CD4-positive, alpha-beta T cell (primary cell): Measurements from ENCODE around the gene GMPPB. TPM values are rescaled to one million over a fixed set of nuclear protein-coding genes. Genes with fewer than 3 reads are reported as not detected.

Source experiments
- ATAC-seq: fragments of 200-7000 bp; cut with Tn5 transposase; one replicate; pipeline ENCODE4 v1.10.0; 2022; ENCODE audit warnings: mild to moderate bottlenecking; ENCODE audit not compliant: poor library complexity
- CTCF ChIA-PET: fragments of 350-600 bp; sonication (Branson Sonifier 250); formaldehyde crosslinking; loops from one replicate; lab custom pipeline; 2021; ENCODE audit warnings: antibody characterized with exemption, inconsistent platforms; lab: Charles Lee
- POLR2A ChIA-PET: fragments of 350-600 bp; sonication (Branson Sonifier 250); formaldehyde crosslinking; loops from one replicate; lab custom pipeline; 2021; ENCODE audit warnings: antibody characterized with exemption, inconsistent platforms; lab: Charles Lee
- DNase-seq, 14 experiments: peaks; one replicate each; pipeline ENCODE4 v3.0.0-alpha.2; 2013 to 2020; ENCODE audit warnings: mixed read lengths in 2 of 14
- H3K27ac ChIP-seq, 2 donors: one replicate each; pipeline versions ENCODE4 v1.5.1 to v1.7.0; 2013; ENCODE audit warnings: low read length in 2 of 2, low read depth in 1 of 2, mild to moderate bottlenecking in 1 of 2
- H3K27me3 ChIP-seq, 2 experiments: 1 replicate in 1 of 2; 2 replicates in 1 of 2; pipeline versions ENCODE4 v1.6.1 to v1.7.0; 2013; ENCODE audit warnings: low read length in 2 of 2, control low read depth in 1 of 2, mild to moderate bottlenecking in 1 of 2, moderate library complexity in 1 of 2; ENCODE audit not compliant: insufficient read depth in 2 of 2, control insufficient read depth in 1 of 2
- H3K36me3 ChIP-seq: one replicate; pipeline ENCODE4 v1.6.1; 2013; ENCODE audit warnings: low read length, control low read depth; ENCODE audit not compliant: insufficient read depth
- H3K4me1 ChIP-seq: one replicate; pipeline ENCODE4 v1.6.1; 2013; ENCODE audit warnings: low read length, control low read depth; ENCODE audit not compliant: insufficient read depth
- H3K4me3 ChIP-seq: one replicate; pipeline ENCODE4 v1.5.1; 2013; ENCODE audit warnings: mild to moderate bottlenecking, low read length, moderate library complexity
- H3K9me3 ChIP-seq, 2 experiments: 1 replicate in 1 of 2; 2 replicates in 1 of 2; pipeline versions ENCODE4 v1.6.1 to v1.7.0; 2013; ENCODE audit warnings: low read length in 2 of 2, mild to moderate bottlenecking in 2 of 2, control low read depth in 1 of 2, moderate library complexity in 1 of 2; ENCODE audit not compliant: control insufficient read depth in 1 of 2, insufficient read depth in 1 of 2
- H3K27ac Mint-ChIP-seq: one replicate; pipeline ENCODE4 v1.8.0; 2020; ENCODE audit warnings: mixed read lengths
- H3K27me3 Mint-ChIP-seq: one replicate; pipeline ENCODE4 v1.8.0; 2021; ENCODE audit warnings: mixed read lengths
- H3K36me3 Mint-ChIP-seq: one replicate; pipeline ENCODE4 v1.8.0; 2021; ENCODE audit warnings: low read depth, mixed read lengths
- H3K4me1 Mint-ChIP-seq: one replicate; pipeline ENCODE4 v1.8.0; 2021; ENCODE audit warnings: low read depth, mixed read lengths
- H3K4me3 Mint-ChIP-seq: one replicate; pipeline ENCODE4 v1.8.0; 2020; ENCODE audit warnings: mild to moderate bottlenecking, mixed read lengths
- H3K9me3 Mint-ChIP-seq: one replicate; pipeline ENCODE4 v1.8.0; 2020; ENCODE audit warnings: mixed read lengths
- intact Hi-C, 2 experiments: fragments of 100-400 bp; cut with DNase I in 1 of 2; cut with micrococcal nuclease in 1 of 2; formaldehyde crosslinking; loops; one replicate each; pipeline versions ENCODE4 v1.15.1 to v1.9.0; 2023 to 2025; cut with DNase I, micrococcal nuclease
- total RNA-seq, 174 experiments: library from RNA in 2 of 174; stranded (reverse) in 2 of 174; gene quantifications; one replicate each; pipeline ENCODE4 v1.2.3 and lab custom pipeline; 2021 to 2026
- TF ChIP-seq, protein P1 (sequence below): fragments of 200-600 bp; IDR thresholded peaks from one replicate; pipeline ENCODE4 v1.8.0; 2022; ENCODE audit warnings: antibody characterized with exemption, mild to moderate bottlenecking

The GMPPB gene
- total RNA-seq, 2 experiments from 2014 or later: 39.0 to 41.4 TPM

DNA sequence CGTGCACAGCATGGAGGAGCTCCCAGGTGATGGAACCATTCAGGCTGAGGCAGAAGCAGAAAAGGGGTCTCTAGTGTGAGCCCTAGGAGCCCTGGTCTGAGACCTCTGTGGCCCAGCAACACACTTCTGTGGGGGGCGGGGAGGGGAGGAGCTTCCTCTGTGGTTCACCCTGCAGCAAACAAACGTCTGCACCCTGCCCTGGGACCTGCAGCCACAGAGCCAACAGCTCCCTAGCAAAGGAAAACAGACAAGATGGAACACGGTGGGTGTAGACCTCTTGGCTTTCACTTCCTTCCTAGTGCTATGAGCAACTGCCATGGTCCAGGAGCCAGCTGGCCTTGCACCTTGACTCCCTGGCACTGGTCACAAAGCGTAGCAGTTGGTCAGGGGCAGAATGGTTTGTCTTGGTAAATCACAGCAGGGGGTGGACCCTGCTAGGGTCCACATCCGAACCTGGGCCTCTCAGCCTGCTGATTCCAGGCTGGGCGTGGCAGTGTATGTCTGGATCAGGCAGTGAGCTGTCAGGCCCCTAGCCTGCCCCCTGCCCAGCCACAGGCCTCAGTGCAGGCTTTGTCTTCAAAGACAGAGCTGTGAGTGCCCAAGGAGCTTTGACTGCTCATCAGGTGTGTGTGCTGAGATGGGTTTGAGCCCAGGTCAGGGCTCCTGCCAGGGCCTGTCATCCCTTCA is 11.0 kb downstream of the GMPPB start:
- Mint-ChIP-seq H3K4me3 (no peak overlapping the region), H3K36me3 (peaks cover 8% of the 10 kb centered on the region), H3K4me1 (no peaks in the 10 kb centered on the region), H3K27me3 (no peaks in the 10 kb centered on the region), H3K27ac (no peak overlapping the region), H3K9me3 (no peaks in the 10 kb centered on the region)
- H3K36me3 ChIP-seq: peaks cover 21% of the 10 kb centered on the region
- H3K9me3 ChIP-seq: no peaks in the 10 kb centered on the region
- H3K4me3 ChIP-seq: no peak overlapping the region
- DNase-seq (peak in 1 of 14 experiments; percentile 26), ATAC-seq (no peak)
- H3K27me3 ChIP-seq: no peaks in the 10 kb centered on the region
- intact Hi-C loops: no loop called here
- H3K27ac ChIP-seq: no peak overlapping the region
- ChIA-PET CTCF (no interaction called here), POLR2A (no interaction called here)
- H3K4me1 ChIP-seq: peaks cover 12% of the 10 kb centered on the region
- TF ChIP-seq, protein P1, sequence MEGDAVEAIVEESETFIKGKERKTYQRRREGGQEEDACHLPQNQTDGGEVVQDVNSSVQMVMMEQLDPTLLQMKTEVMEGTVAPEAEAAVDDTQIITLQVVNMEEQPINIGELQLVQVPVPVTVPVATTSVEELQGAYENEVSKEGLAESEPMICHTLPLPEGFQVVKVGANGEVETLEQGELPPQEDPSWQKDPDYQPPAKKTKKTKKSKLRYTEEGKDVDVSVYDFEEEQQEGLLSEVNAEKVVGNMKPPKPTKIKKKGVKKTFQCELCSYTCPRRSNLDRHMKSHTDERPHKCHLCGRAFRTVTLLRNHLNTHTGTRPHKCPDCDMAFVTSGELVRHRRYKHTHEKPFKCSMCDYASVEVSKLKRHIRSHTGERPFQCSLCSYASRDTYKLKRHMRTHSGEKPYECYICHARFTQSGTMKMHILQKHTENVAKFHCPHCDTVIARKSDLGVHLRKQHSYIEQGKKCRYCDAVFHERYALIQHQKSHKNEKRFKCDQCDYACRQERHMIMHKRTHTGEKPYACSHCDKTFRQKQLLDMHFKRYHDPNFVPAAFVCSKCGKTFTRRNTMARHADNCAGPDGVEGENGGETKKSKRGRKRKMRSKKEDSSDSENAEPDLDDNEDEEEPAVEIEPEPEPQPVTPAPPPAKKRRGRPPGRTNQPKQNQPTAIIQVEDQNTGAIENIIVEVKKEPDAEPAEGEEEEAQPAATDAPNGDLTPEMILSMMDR: no peak

DNA sequence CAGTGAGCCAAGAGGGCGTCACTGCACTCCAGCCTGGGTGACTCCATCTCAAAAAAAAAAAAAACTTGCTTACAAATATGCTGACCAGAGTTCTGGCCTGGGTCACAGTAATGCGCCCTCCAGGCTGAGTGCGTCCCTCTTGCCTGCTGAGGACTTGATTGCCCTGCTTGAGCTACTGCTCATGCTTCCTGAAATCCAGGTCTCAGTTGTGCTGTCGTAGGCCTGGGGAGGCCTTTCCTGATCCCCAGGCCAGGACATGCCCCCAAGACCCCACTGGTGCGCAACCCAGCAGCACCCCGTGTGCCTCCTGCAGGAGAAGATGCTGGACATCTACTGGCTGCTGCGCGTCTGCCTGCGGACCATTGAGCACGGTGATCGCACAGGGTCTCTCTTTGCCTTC is 11.6 kb downstream of the GMPPB start:
- Histone ChIP-seq H3K4me1 (peaks cover 12% of the 10 kb centered on the region), H3K4me3 (no peak overlapping the region), H3K27me3 (no peaks in the 10 kb centered on the region), H3K27ac (no peak overlapping the region), H3K36me3 (peaks cover 21% of the 10 kb centered on the region), H3K9me3 (no peaks in the 10 kb centered on the region)
- peaks cover 9% of the 10 kb centered on the region for H3K36me3 Mint-ChIP-seq
- H3K9me3 Mint-ChIP-seq: no peaks in the 10 kb centered on the region
- H3K27me3 Mint-ChIP-seq: no peaks in the 10 kb centered on the region
- TF ChIP-seq, protein P1: no peak
- ChIA-PET CTCF (no interaction called here), POLR2A (no interaction called here)
- intact Hi-C loops: no loop called here
- no peak for ATAC-seq
- H3K4me1 Mint-ChIP-seq: no peaks in the 10 kb centered on the region
- DNase-seq: no peak
- H3K4me3 Mint-ChIP-seq: no peak overlapping the region
- no peak overlapping the region for H3K27ac Mint-ChIP-seq

DNA sequence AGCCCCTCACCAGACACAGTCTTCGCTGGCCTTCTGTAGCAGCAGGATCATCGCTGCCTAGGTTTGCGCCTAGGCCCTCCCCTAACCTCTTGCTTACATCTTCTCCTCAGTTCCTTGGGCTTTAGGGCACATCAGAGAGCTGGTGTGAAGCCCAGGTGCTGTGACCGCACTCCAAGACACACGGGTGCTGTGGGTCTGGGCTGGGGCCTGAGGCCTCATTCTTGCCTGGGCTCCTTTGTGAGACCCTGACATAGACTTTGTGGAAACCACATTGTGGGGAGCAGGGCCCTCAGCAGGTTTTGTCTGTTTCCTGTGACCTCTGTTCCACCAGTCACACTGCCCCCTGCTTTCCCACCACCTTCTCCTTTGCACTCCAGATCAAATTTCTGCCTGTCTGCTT is 12.3 kb downstream of the GMPPB start:
- intact Hi-C loops: no loop called here
- DNase-seq (no peak), ATAC-seq (no peak)
- peaks cover 15% of the 10 kb centered on the region for H3K36me3 Mint-ChIP-seq
- Histone ChIP-seq H3K4me3 (no peak overlapping the region), H3K4me1 (peaks cover 12% of the 10 kb centered on the region), H3K36me3 (peaks cover 16% of the 10 kb centered on the region), H3K9me3 (no peaks in the 10 kb centered on the region), H3K27ac (no peak overlapping the region), H3K27me3 (no peaks in the 10 kb centered on the region)
- no peaks in the 10 kb centered on the region for H3K27me3 Mint-ChIP-seq
- TF ChIP-seq, protein P1: no peak
- H3K27ac Mint-ChIP-seq: peak overlapping the region; percentile 35
- ChIA-PET CTCF (no interaction called here), POLR2A (no interaction called here)
- no peaks in the 10 kb centered on the region for H3K4me1 Mint-ChIP-seq
- no peak overlapping the region for H3K4me3 Mint-ChIP-seq
- no peaks in the 10 kb centered on the region for H3K9me3 Mint-ChIP-seq
